ENCODE results near the gene TNFSF8. TPM values are rescaled to one million over a fixed set of nuclear protein-coding genes. Genes with fewer than 3 reads are reported as not detected.

Gene TNFSF8
- total and polyA plus RNA-seq, 9 of the 15 experiments (the other 6 are each of a cell fraction or from before 2014, with no cell fraction given): 0.09 TPM; not detected in 8

GRCh38 chr9:114864471-114864870 is 65.9 kb downstream of the TNFSF8 start (continued):
- TF ChIP-seq ZNF511 (CRISPR knock-in tag; IDR thresholded peaks at IDR 0.05): no peak
- no peak for TF ChIP-seq SMARCA5 (IDR thresholded peaks at IDR 0.05)
- TF ChIP-seq CBX8 (IDR thresholded peaks at IDR 0.05; ENCODE audit: borderline replicate concordance, extremely low read depth, low read depth, low read length, poor library complexity, severe bottlenecking): no peak

GRCh38 chr9:114861922-114862605 is 68.3 kb downstream of the TNFSF8 start:
- no peak overlapping the region for H3K27ac ChIP-seq (ENCODE audit: extremely low read depth, low read depth, low read length)
- no peak for DNase-seq (ENCODE audit: extremely low read depth in 1 of 4, low spot score in 3 of 4)
- FAIRE-seq: no peak
- ChIA-PET POLR2A (no interaction called here), CTCF (ENCODE audit: low intra/inter-chr PET ratio) (no interaction called here)
- in situ Hi-C loops (cut with MboI): no loop called here
- TF ChIP-seq SIN3B (IDR thresholded peaks at IDR 0.05; ENCODE audit: low read depth) (no peak), YBX1 (IDR thresholded peaks at IDR 0.05) (no peak), ZC3H8 (IDR thresholded peaks at IDR 0.05) (no peak), PRMT5 (CRISPR knock-in tag; IDR thresholded peaks at IDR 0.05) (no peak), TOE1 (IDR thresholded peaks at IDR 0.05; ENCODE audit: borderline replicate concordance) (no peak), TOE1 (CRISPR knock-in tag; IDR thresholded peaks at IDR 0.05; ENCODE audit: borderline replicate concordance, low read depth) (no peak), ZNF830 (CRISPR knock-in tag; IDR thresholded peaks at IDR 0.05) (no peak)
- no TSS peak for BruUV-seq (replicated peaks)
- WGBS (ENCODE audit: insufficient coverage, low coverage, missing lambda C conversion rate): under 1% methylated on average over 9 of the region's 11 CpGs
- intact Hi-C loops (cut with micrococcal nuclease): no loop called here
- H3K4me1 ChIP-seq (replicated peaks in 1 of 2; ENCODE audit: control insufficient read depth in 2 of 2, insufficient read depth in 2 of 2, low read length in 2 of 2): no peaks in the 10 kb centered on the region
- no peaks in the 10 kb centered on the region for H3K9me3 ChIP-seq (replicated peaks; ENCODE audit: control insufficient read depth, insufficient read depth, low read depth, low read length)
- H3K36me3 ChIP-seq (ENCODE audit: control insufficient read depth, insufficient read depth, low read length): no peaks in the 10 kb centered on the region
- no peaks in the 10 kb centered on the region for H3K27me3 ChIP-seq (ENCODE audit: control insufficient read depth in 2 of 2, insufficient read depth in 2 of 2, low read length in 2 of 2)
- no peak for ATAC-seq
- H3K79me2 ChIP-seq (ENCODE audit: control insufficient read depth, insufficient read depth, low read length): no peaks in the 10 kb centered on the region
- H3K4me2 ChIP-seq (ENCODE audit: insufficient read depth, low read length): no peak overlapping the region
- no peak overlapping the region for H3K9ac ChIP-seq (ENCODE audit: insufficient read depth in 1 of 2, low read depth in 2 of 2, low read length in 2 of 2)
- no peaks in the 10 kb centered on the region for H3K9me1 ChIP-seq (ENCODE audit: control insufficient read depth, insufficient read depth, low read length)
- H4K20me1 ChIP-seq (replicated peaks; ENCODE audit: control insufficient read depth, insufficient read depth, low read length): no peaks in the 10 kb centered on the region
- no peak overlapping the region for H3K4me3 ChIP-seq
- H2AFZ ChIP-seq (ENCODE audit: low read depth, low read length): no peak overlapping the region
